CD14-positive monocyte (primary cell): ENCODE results near the gene UBE2E3. TPM values are rescaled to one million over a fixed set of nuclear protein-coding genes. Genes with fewer than 3 reads are reported as not detected.

ENCODE experiments used
- DNase-seq, 3 donors: peaks; one replicate each; pipeline ENCODE4 v3.0.0-alpha.2; 2011 to 2022
- H2AFZ ChIP-seq: 2 replicates; pipeline ENCODE4 v1.6.0; 2012; ENCODE audit warnings: mild to moderate bottlenecking, low read depth, low read length, inconsistent platforms; ENCODE audit not compliant: insufficient read depth, poor library complexity, severe bottlenecking
- H3K27ac ChIP-seq, 2 donors: 1 replicate in 1 of 2; 2 replicates in 1 of 2; pipeline ENCODE4 v1.5.1; 2012 to 2013; ENCODE audit warnings: low read length in 2 of 2, control low read depth in 1 of 2, inconsistent platforms in 1 of 2, low read depth in 1 of 2, mild to moderate bottlenecking in 1 of 2
- H3K27me3 ChIP-seq, 2 donors: one replicate each; pipeline versions ENCODE4 v1.6.0 to v1.6.1; 2011 to 2013; ENCODE audit warnings: low read length in 2 of 2; ENCODE audit not compliant: control insufficient read depth in 2 of 2, insufficient read depth in 2 of 2
- H3K36me3 ChIP-seq, 2 donors: replicated peaks in 1 of 2; 1 replicate in 1 of 2; 2 replicates in 1 of 2; pipeline versions ENCODE4 v1.5.1 to v1.6.1; 2012 to 2013; ENCODE audit warnings: low read length in 2 of 2, control low read depth in 1 of 2, inconsistent platforms in 1 of 2, mild to moderate bottlenecking in 1 of 2; ENCODE audit not compliant: insufficient read depth in 2 of 2, control insufficient read depth in 1 of 2
- H3K4me1 ChIP-seq, 2 donors: 1 replicate in 1 of 2; 2 replicates in 1 of 2; pipeline versions ENCODE4 v1.5.1 to v1.6.1; 2012 to 2013; ENCODE audit warnings: low read length in 2 of 2, control low read depth in 1 of 2, inconsistent platforms in 1 of 2, mild to moderate bottlenecking in 1 of 2, moderate library complexity in 1 of 2; ENCODE audit not compliant: insufficient read depth in 2 of 2, control insufficient read depth in 1 of 2
- H3K4me2 ChIP-seq: replicated peaks from 2 replicates; pipeline ENCODE3; 2012; ENCODE audit warnings: low read length, moderate library complexity, mild to moderate bottlenecking; ENCODE audit not compliant: poor library complexity, severe bottlenecking; ENCODE audit errors: extremely low read depth
- H3K4me3 ChIP-seq, 3 experiments: fragments of 200-600 bp in 1 of 3; sonication (generic) in 1 of 3; replicated peaks in 1 of 3; 1 replicate in 2 of 3; 2 replicates in 1 of 3; pipeline ENCODE4 v1.5.1; 2011 to 2013; ENCODE audit warnings: low read length in 3 of 3, mild to moderate bottlenecking in 3 of 3, control low read depth in 2 of 3, low read depth in 2 of 3, inconsistent platforms in 1 of 3, moderate library complexity in 1 of 3
- H3K79me2 ChIP-seq: 2 replicates; pipeline ENCODE4 v1.6.0; 2012; ENCODE audit warnings: mild to moderate bottlenecking, control low read depth, inconsistent platforms, low read length, moderate library complexity; ENCODE audit not compliant: insufficient read depth
- H3K9ac ChIP-seq: 2 replicates; pipeline ENCODE4 v1.6.0; 2017; ENCODE audit warnings: low read length, mild to moderate bottlenecking; ENCODE audit not compliant: insufficient read depth, poor library complexity, severe bottlenecking
- H3K9me3 ChIP-seq, 2 donors: replicated peaks in 1 of 2; 1 replicate in 1 of 2; 2 replicates in 1 of 2; pipeline versions ENCODE4 v1.5.1 to v1.6.1; 2012 to 2013; ENCODE audit warnings: low read length in 2 of 2, control low read depth in 1 of 2; ENCODE audit not compliant: control insufficient read depth in 1 of 2, insufficient read depth in 1 of 2
- H4K20me1 ChIP-seq: 2 replicates; pipeline ENCODE4 v1.6.0; 2012; ENCODE audit warnings: mild to moderate bottlenecking, low read length, control low read depth, moderate library complexity; ENCODE audit not compliant: insufficient read depth
- H3K27ac Mint-ChIP-seq, 7 donors: one replicate each; pipeline ENCODE4 v1.8.0; 2020; ENCODE audit warnings: mild to moderate bottlenecking in 7 of 7, mixed read lengths in 7 of 7, moderate library complexity in 6 of 7, inconsistent platforms in 2 of 7
- H3K27me3 Mint-ChIP-seq, 3 donors: one replicate each; pipeline ENCODE4 v1.8.0; 2021 to 2022; ENCODE audit warnings: low read depth in 3 of 3, mild to moderate bottlenecking in 3 of 3, mixed read lengths in 3 of 3, moderate library complexity in 3 of 3, inconsistent platforms in 1 of 3
- H3K36me3 Mint-ChIP-seq, 2 donors: one replicate each; pipeline ENCODE4 v1.8.0; 2020; ENCODE audit warnings: mixed read lengths in 2 of 2, inconsistent platforms in 1 of 2, mild to moderate bottlenecking in 1 of 2
- H3K4me1 Mint-ChIP-seq: one replicate; pipeline ENCODE4 v1.8.0; 2020; ENCODE audit warnings: mild to moderate bottlenecking, mixed read lengths
- H3K4me3 Mint-ChIP-seq, 2 donors: one replicate each; pipeline ENCODE4 v1.8.0; 2020; ENCODE audit warnings: mild to moderate bottlenecking in 2 of 2, mixed read lengths in 2 of 2, moderate library complexity in 1 of 2
- H3K9me3 Mint-ChIP-seq, 7 donors: one replicate each; pipeline ENCODE4 v1.8.0; 2020 to 2022; ENCODE audit warnings: mixed read lengths in 7 of 7, mild to moderate bottlenecking in 6 of 7, moderate library complexity in 6 of 7, inconsistent platforms in 2 of 7
- WGBS: methylation state at CpG from one replicate; pipeline ENCODE4 v1.1.5; 2013; ENCODE audit warnings: missing lambda C conversion rate; ENCODE audit not compliant: insufficient coverage; 5-methylcytosine and 5-hydroxymethylcytosine counted together
- intact Hi-C, 2 donors: fragments of 100-400 bp; cut with micrococcal nuclease; formaldehyde crosslinking; loops; one replicate each; pipeline versions ENCODE4 v1.15.0 to v1.15.1; 2023
- polyA plus RNA-seq, 3 donors: library from polyadenylated mRNA; depleted of rRNA in 1 of 3; unstranded in 2 of 3; stranded (reverse) in 1 of 3; fragments of 300-500 nt in 2 of 3; fragments of >200 nt in 1 of 3; fragmentation: Illumina TruSeq in 2 of 3; gene quantifications; 1 replicate in 2 of 3; 2 replicates in 1 of 3; pipeline ENCODE4 v1.2.3, GENCODE V29; 2012 to 2021
- TF ChIP-seq, protein P1 (sequence below): fragments of 200-600 bp; IDR thresholded peaks from one replicate; pipeline ENCODE4 v1.8.0; 2022; ENCODE audit warnings: antibody characterized with exemption, mild to moderate bottlenecking

UBE2E3 gene
- polyA plus RNA-seq, 3 donors = 45.9 to 67.5 (median 52.1) TPM

DNA sequence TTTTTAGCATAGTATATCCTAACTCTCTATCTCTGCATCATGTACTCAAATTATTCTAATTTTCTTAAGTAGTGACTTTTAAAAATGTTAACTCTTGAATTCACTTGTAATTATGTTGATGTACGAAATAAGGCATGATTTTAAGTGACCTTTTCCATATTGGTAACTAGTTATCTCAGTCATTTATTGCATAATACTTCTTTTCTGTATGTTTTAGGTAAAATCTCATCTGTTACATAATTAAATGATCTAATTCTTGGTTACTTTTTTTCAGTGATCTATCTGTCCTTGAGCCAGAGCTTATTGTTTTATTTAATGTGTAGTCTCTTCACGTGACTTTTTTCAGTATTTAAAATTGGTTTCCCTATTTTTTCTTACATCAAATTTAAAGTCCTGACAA, 4.8 kb upstream of the UBE2E3 start:
- no CpG with 5 or more reads among the region's 2 CpGs for WGBS

DNA sequence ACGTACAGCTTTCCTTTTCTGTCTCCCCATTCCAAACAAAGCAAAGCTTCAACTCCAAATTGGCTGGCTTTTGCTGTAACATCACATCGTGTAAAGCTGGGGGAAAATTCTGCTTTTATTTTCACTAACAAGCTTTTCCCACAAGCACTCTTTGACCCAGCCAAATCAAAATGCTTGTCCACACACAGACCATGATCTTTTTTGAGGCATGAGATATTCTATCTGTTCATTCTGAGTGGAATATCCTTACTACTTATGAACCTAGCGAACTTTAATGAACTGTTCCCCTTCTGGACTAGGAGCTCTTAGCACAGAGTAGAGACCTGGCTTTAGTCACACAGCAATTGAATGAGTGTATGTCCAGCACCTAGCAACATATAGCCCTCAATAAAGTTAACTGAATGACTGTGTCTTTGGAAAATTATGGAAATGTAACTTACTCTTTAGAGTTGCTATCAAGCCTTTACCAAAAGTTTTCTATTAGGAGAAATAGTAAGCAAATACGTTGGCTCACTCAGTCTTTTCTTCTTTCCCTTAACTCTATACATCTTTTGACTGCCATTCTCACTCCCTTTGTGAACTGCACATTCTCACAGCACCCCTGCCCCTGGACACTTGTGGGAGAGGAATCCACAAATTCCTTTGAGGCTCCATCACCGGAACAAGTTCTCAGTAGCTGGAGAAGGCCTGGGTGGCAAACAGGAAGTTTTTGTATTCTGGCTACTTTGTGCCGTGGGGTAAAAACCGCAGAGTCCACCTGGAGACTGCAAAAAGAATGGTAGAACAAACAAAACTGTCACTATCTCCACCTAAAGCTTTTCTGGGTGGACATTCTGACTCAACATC, 1.3 kb upstream of the UBE2E3 start:
- Histone ChIP-seq H2AFZ (peak overlapping the region; percentile 94), H3K9me3 (no peaks in the 10 kb centered on the region), H3K36me3 (peaks cover 3% of the 10 kb centered on the region in 2 donors), H4K20me1 (no peaks in the 10 kb centered on the region), H3K4me2 (peak overlapping the region; percentile 88), H3K27me3 (peaks cover 5 to 7% of the 10 kb centered on the region in 2 donors), H3K4me1 (peaks cover 22 to 35% of the 10 kb centered on the region in 2 donors), H3K27ac (no peak overlapping the region), H3K79me2 (peaks cover 21% of the 10 kb centered on the region), H3K4me3 (peak overlapping the region; percentile 57 to 95 (median 78)), H3K9ac (no peak overlapping the region)
- DNase-seq = no peak
- Mint-ChIP-seq H3K4me3 (peak overlapping the region; percentile 76 to 89), H3K9me3 (no peaks in the 10 kb centered on the region), H3K36me3 (peaks cover 8 to 17% of the 10 kb centered on the region in 2 donors), H3K4me1 (peaks cover 34% of the 10 kb centered on the region), H3K27ac (peak overlapping the region in 3 of 7 donors; percentile 3 to 74 (median 57)), H3K27me3 (peaks cover 0 to 18% (median 6%) of the 10 kb centered on the region in 3 donors)
- WGBS = 75% methylated on average over 2 of the region's 7 CpGs
- intact Hi-C loops = loop anchor here in 1 of 2 donors (10.0 kb wide), 1 partner anchor 974 kb away; the partner anchor contains the start of gene CWC22
- TF ChIP-seq, protein P1, sequence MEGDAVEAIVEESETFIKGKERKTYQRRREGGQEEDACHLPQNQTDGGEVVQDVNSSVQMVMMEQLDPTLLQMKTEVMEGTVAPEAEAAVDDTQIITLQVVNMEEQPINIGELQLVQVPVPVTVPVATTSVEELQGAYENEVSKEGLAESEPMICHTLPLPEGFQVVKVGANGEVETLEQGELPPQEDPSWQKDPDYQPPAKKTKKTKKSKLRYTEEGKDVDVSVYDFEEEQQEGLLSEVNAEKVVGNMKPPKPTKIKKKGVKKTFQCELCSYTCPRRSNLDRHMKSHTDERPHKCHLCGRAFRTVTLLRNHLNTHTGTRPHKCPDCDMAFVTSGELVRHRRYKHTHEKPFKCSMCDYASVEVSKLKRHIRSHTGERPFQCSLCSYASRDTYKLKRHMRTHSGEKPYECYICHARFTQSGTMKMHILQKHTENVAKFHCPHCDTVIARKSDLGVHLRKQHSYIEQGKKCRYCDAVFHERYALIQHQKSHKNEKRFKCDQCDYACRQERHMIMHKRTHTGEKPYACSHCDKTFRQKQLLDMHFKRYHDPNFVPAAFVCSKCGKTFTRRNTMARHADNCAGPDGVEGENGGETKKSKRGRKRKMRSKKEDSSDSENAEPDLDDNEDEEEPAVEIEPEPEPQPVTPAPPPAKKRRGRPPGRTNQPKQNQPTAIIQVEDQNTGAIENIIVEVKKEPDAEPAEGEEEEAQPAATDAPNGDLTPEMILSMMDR = no peak

More for the DNA sequence above, 4.8 kb upstream of the UBE2E3 start:
- Mint-ChIP-seq H3K4me3 (no peak overlapping the region), H3K27me3 (peaks cover 0 to 16% (median 6%) of the 10 kb centered on the region in 3 donors), H3K4me1 (peaks cover 7% of the 10 kb centered on the region), H3K9me3 (no peaks in the 10 kb centered on the region), H3K36me3 (no peaks in the 10 kb centered on the region), H3K27ac (no peak overlapping the region)
- Histone ChIP-seq H3K4me3 (no peak overlapping the region), H3K9me3 (no peaks in the 10 kb centered on the region), H3K4me1 (peaks cover 7 to 8% of the 10 kb centered on the region in 2 donors), H3K4me2 (no peak overlapping the region), H3K27ac (no peak overlapping the region), H3K79me2 (no peaks in the 10 kb centered on the region), H3K36me3 (no peaks in the 10 kb centered on the region), H3K9ac (no peak overlapping the region), H3K27me3 (peaks cover 7 to 8% of the 10 kb centered on the region in 2 donors), H4K20me1 (no peaks in the 10 kb centered on the region), H2AFZ (no peak overlapping the region)
- TF ChIP-seq, protein P1 = no peak
- intact Hi-C loops = loop anchor here in 1 of 2 donors (10.0 kb wide), 1 partner anchor 971 kb away; the partner anchor contains the start of gene CWC22
- DNase-seq = no peak
